Amniotic stem cell (primary cell): ENCODE measurements around the gene ETV6.
"Not testable (repeated sequence)": the region's sequence is repeated elsewhere in the genome, so short reads cannot be mapped to it uniquely, and the experiment has no call there.

Experiments used
- DNase-seq: peaks from one replicate; lab custom pipeline; 2025; lab: John Stamatoyannopoulos, UW

The ETV6 gene

GRCh38 chr12:11649413-11650285, at the start of gene ETV6:
ETV6 (plus strand) TSS chr12:11649674; CDS start chr12:11650128, 454 bp downstream.
- DNase-seq = peak; percentile 70

GRCh38 chr12:11600199-11600598, 49.3 kb upstream of the ETV6 start:
- no peak for DNase-seq

GRCh38 chr12:11601647-11602046, 47.8 kb upstream of the ETV6 start:
- no peak for DNase-seq

- no peak for DNase-seq
Measured at GRCh38 chr12:11607313-11608081, 42.0 kb upstream of the ETV6 start.

- DNase-seq = no peak
Measured at GRCh38 chr12:11609045-11609444, 40.4 kb upstream of the ETV6 start.

GRCh38 chr12:11615481-11615880, 34.0 kb upstream of the ETV6 start:
- DNase-seq = no peak

- no peak for DNase-seq
Measured at GRCh38 chr12:11618046-11618445, 31.4 kb upstream of the ETV6 start.

GRCh38 chr12:11621797-11622423, 27.6 kb upstream of the ETV6 start:
- DNase-seq = no peak

GRCh38 chr12:11622876-11623281, 26.6 kb upstream of the ETV6 start:
- DNase-seq = no peak

GRCh38 chr12:11623382-11623781, 26.1 kb upstream of the ETV6 start:
- DNase-seq = no peak

- DNase-seq = no peak
Measured at GRCh38 chr12:11624116-11624515, 25.4 kb upstream of the ETV6 start.

GRCh38 chr12:11627709-11628108, 21.8 kb upstream of the ETV6 start:
- not testable (repeated sequence) for DNase-seq

GRCh38 chr12:11628353-11628752, 21.1 kb upstream of the ETV6 start:
- DNase-seq = no peak

GRCh38 chr12:11630046-11630706, 19.3 kb upstream of the ETV6 start:
- DNase-seq = no peak

- DNase-seq = no peak
Measured at GRCh38 chr12:11631288-11631687, 18.2 kb upstream of the ETV6 start.

- DNase-seq = not testable (repeated sequence)
Measured at GRCh38 chr12:11631881-11632280, 17.6 kb upstream of the ETV6 start.

- DNase-seq = no peak
Measured at GRCh38 chr12:11633968-11634367, 15.5 kb upstream of the ETV6 start.

GRCh38 chr12:11635341-11635740, 14.1 kb upstream of the ETV6 start:
- DNase-seq = no peak

- no peak for DNase-seq
Measured at GRCh38 chr12:11638315-11638916, 11.1 kb upstream of the ETV6 start.

- no peak for DNase-seq
Measured at GRCh38 chr12:11639454-11639853, 10.0 kb upstream of the ETV6 start.

- no peak for DNase-seq
Measured at GRCh38 chr12:11641522-11641921, 8.0 kb upstream of the ETV6 start.

GRCh38 chr12:11642785-11643184, 6.7 kb upstream of the ETV6 start:
- no peak for DNase-seq
